Measurements from ENCODE around the gene SP2. TPM values are rescaled to one million over a fixed set of nuclear protein-coding genes. Genes with fewer than 3 reads are reported as not detected.

The SP2 gene
- total RNA-seq, 2 donors from 2014 or later = 12.8 to 13.4 TPM

DNA sequence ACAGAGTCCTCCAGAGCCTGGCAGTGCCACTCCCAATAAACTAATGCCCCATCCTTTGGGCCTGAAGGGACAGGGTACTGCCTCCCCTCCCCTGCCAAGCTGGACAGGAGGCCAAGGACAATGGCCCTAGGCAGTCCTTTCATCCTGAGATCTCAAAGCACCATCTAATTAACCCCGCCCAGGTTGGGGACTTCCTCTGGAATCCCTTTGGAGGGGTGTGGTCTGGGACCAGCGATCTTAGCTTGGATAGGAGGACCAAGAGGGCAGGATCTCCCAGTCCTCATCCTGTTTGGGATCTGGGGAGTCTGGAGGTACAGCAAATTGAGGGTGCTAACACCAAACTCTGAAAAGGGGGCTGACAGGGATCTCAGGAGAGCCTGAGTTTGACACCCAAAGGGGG lies 26.9 kb upstream of the SP2 start:
- Mint-ChIP-seq H3K27ac (no peak overlapping the region), H3K4me1 (peaks cover 32% of the 10 kb centered on the region), H3K36me3 (ENCODE audit: low read depth) (no peaks in the 10 kb centered on the region), H3K27me3 (ENCODE audit: insufficient read depth) (peaks cover 75% of the 10 kb centered on the region), H3K9me3 (no peaks in the 10 kb centered on the region), H3K4me3 (no peak overlapping the region)
- WGBS, 2 experiments (ENCODE audit: insufficient coverage in 1 of 2, insufficient read length in 1 of 2) = 33 to 72% methylated on average over 1 to 2 of the region's 2 CpGs
- Histone ChIP-seq H3K36me3 (ENCODE audit: control insufficient read depth, insufficient read depth, low read length) (no peaks in the 10 kb centered on the region), H3K27me3 (ENCODE audit: control insufficient read depth, insufficient read depth, low read length, poor library complexity, severe bottlenecking) (peaks cover 37% of the 10 kb centered on the region), H3K9me3 (ENCODE audit: control insufficient read depth, low read length) (no peaks in the 10 kb centered on the region), H3K9ac (ENCODE audit: extremely low read depth, low read length, poor library complexity, severe bottlenecking) (no peak overlapping the region), H3K27ac (ENCODE audit: low read depth, low read length) (no peak overlapping the region), H3K4me3 (ENCODE audit: low read length) (no peak overlapping the region), H3K4me1 (ENCODE audit: control insufficient read depth, insufficient read depth, low read length) (peaks cover 8% of the 10 kb centered on the region)
- DNase-seq = no peak
- TF ChIP-seq, protein P1, sequence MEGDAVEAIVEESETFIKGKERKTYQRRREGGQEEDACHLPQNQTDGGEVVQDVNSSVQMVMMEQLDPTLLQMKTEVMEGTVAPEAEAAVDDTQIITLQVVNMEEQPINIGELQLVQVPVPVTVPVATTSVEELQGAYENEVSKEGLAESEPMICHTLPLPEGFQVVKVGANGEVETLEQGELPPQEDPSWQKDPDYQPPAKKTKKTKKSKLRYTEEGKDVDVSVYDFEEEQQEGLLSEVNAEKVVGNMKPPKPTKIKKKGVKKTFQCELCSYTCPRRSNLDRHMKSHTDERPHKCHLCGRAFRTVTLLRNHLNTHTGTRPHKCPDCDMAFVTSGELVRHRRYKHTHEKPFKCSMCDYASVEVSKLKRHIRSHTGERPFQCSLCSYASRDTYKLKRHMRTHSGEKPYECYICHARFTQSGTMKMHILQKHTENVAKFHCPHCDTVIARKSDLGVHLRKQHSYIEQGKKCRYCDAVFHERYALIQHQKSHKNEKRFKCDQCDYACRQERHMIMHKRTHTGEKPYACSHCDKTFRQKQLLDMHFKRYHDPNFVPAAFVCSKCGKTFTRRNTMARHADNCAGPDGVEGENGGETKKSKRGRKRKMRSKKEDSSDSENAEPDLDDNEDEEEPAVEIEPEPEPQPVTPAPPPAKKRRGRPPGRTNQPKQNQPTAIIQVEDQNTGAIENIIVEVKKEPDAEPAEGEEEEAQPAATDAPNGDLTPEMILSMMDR (conservative IDR thresholded peaks at IDR 0.05) = no peak

DNA sequence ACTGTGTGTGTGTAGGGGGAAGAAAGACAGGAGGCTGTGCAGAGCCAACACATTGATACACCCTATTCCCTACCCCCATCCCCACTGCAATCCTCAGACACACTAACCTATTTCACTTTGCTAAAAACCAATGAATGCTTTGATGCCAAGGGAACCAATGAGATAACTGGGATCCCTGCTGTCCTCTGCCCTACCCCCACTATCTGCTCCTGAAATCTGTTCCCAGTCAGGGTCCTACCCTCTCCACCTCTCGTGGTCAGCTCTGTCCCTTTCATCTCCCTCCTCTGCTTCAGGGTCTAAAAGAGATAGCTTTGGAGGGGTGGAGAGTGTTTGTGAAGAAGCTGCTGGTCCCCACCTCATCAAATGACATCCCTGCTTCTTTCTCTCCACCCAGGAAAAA lies 26.0 kb upstream of the SP2 start:
- H3K27me3 Mint-ChIP-seq (ENCODE audit: insufficient read depth) = peaks cover 76% of the 10 kb centered on the region
- peak; percentile 75 for DNase-seq

DNA sequence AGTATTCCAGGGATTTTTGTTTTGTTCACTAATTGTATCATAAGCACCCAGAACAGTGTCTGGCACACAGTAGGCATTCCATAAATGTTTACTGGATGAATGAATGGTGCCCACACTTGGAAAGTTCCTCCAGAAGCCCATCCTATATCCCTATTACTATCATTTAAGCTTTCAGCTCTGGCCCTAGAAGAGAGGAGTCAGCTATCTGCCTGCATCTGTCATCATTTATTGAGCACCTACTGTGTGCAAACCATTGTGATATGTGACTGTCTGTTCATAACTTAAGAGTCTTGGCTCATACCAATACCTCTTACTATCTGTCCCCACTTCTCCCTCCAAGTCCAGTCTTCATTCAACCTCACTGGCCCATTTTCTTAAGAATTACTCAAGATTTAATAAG lies 25.0 kb upstream of the SP2 start:
- no peaks in the 10 kb centered on the region for H3K9me3 Mint-ChIP-seq
- Histone ChIP-seq H3K27ac (ENCODE audit: low read depth, low read length) (no peak overlapping the region), H3K36me3 (ENCODE audit: control insufficient read depth, insufficient read depth, low read length) (no peaks in the 10 kb centered on the region), H3K9ac (ENCODE audit: extremely low read depth, low read length, poor library complexity, severe bottlenecking) (no peak overlapping the region), H3K4me1 (ENCODE audit: control insufficient read depth, insufficient read depth, low read length) (peaks cover 8% of the 10 kb centered on the region), H3K9me3 (ENCODE audit: control insufficient read depth, low read length) (no peaks in the 10 kb centered on the region), H3K27me3 (ENCODE audit: control insufficient read depth, insufficient read depth, low read length, poor library complexity, severe bottlenecking) (peaks cover 23% of the 10 kb centered on the region), H3K4me3 (ENCODE audit: low read length) (no peak overlapping the region)
- H3K4me1 Mint-ChIP-seq = peaks cover 40% of the 10 kb centered on the region
- no peaks in the 10 kb centered on the region for H3K36me3 Mint-ChIP-seq (ENCODE audit: low read depth)
- TF ChIP-seq, protein P1 (conservative IDR thresholded peaks at IDR 0.05) = no peak
- no peak for DNase-seq
- no peak overlapping the region for H3K4me3 Mint-ChIP-seq
- peaks cover 71% of the 10 kb centered on the region for H3K27me3 Mint-ChIP-seq (ENCODE audit: insufficient read depth)
- H3K27ac Mint-ChIP-seq = no peak overlapping the region

More for the DNA sequence above, 26.0 kb upstream of the SP2 start:
- WGBS, 2 experiments (ENCODE audit: insufficient coverage in 1 of 2, insufficient read length in 1 of 2) = 0% methylated on average over 1 of the region's 1 CpG; no CpG with 5 or more reads in 1 of the 2 experiments
- H3K27ac Mint-ChIP-seq = no peak overlapping the region
- Histone ChIP-seq H3K27ac (ENCODE audit: low read depth, low read length) (no peak overlapping the region), H3K27me3 (ENCODE audit: control insufficient read depth, insufficient read depth, low read length, poor library complexity, severe bottlenecking) (peaks cover 32% of the 10 kb centered on the region), H3K9ac (ENCODE audit: extremely low read depth, low read length, poor library complexity, severe bottlenecking) (no peak overlapping the region), H3K4me1 (ENCODE audit: control insufficient read depth, insufficient read depth, low read length) (peaks cover 8% of the 10 kb centered on the region), H3K36me3 (ENCODE audit: control insufficient read depth, insufficient read depth, low read length) (no peaks in the 10 kb centered on the region), H3K9me3 (ENCODE audit: control insufficient read depth, low read length) (no peaks in the 10 kb centered on the region), H3K4me3 (ENCODE audit: low read length) (no peak overlapping the region)
- no peaks in the 10 kb centered on the region for H3K36me3 Mint-ChIP-seq (ENCODE audit: low read depth)
- TF ChIP-seq, protein P1 (conservative IDR thresholded peaks at IDR 0.05) = no peak
- H3K9me3 Mint-ChIP-seq = no peaks in the 10 kb centered on the region
- peaks cover 36% of the 10 kb centered on the region for H3K4me1 Mint-ChIP-seq
- no peak overlapping the region for H3K4me3 Mint-ChIP-seq

Measured in endodermal cell (in vitro differentiated cells).